GM21381 (cell line): ENCODE data around the gene PCDH1.
A peak's percentile ranks its signal among the peaks of the same experiment; 100 is the strongest.
"Not testable (repeated sequence)": the region's sequence is repeated elsewhere in the genome, so short reads cannot be mapped to it uniquely, and the experiment has no call there.

Source experiments
- ATAC-seq: cut with Tn5 transposase; IDR thresholded peaks from one replicate; pipeline ENCODE4 v1.9.1; 2021; ENCODE audit warnings: mild to moderate bottlenecking, moderate library complexity; ENCODE audit not compliant: unreplicated experiment

The PCDH1 gene

GRCh38 chr5:141902015-141902814 is 24.0 kb upstream of the PCDH1 start:
- no peak for ATAC-seq

DNA sequence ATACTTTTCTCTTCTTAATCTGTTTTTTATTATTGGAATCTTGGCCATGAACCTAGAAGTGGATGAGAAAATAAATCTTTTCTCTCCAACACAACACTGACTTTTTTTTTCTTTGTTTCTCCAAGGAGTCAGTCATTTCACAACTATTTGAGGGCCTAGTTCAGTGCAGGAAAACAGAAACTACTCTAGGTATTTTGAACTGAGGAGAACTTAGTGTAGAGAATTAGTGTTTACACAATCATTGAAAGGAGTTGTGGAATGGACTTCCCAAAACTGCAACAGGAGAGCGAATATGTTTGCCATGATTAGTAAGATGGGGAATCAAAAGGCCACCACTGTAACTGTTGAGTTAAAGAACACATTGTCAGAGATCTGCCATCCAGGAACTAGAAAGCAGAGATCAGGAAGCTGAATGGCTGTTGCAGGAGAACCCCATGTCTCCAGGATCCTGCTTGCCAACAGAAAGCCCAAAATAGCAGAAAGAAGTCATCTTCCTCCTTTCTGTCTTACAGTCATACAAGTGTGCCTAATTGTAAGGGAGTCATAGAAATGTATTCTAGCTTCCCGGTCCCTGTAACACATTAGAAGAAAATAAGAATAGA is 20.3 kb upstream of the PCDH1 start:
- ATAC-seq = no peak

DNA sequence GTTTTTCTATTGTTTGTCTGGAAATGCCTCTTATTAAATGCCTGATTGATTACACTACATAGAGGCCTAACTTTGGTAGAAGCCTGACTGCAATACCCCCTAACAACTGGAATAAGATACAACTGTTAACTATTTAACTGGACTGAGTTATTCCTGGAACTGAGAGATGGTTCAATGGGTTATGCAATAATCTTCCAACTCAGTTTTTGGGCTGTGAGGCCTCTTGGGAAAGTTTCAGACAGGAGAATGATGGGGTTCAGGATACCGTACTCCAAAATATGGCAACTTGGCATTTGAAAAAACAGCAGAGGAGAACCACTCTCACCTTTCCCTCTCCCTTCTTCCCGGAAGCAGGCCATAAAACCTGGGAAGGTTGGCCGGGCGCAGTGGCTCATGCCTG is 19.2 kb upstream of the PCDH1 start:
- ATAC-seq = no peak

GRCh38 chr5:141890429-141890828 is 12.2 kb upstream of the PCDH1 start:
- not testable (repeated sequence) for ATAC-seq

- ATAC-seq = no peak
These were observed 11.2 kb upstream of the PCDH1 start for GRCh38 chr5:141889282-141889871.

DNA sequence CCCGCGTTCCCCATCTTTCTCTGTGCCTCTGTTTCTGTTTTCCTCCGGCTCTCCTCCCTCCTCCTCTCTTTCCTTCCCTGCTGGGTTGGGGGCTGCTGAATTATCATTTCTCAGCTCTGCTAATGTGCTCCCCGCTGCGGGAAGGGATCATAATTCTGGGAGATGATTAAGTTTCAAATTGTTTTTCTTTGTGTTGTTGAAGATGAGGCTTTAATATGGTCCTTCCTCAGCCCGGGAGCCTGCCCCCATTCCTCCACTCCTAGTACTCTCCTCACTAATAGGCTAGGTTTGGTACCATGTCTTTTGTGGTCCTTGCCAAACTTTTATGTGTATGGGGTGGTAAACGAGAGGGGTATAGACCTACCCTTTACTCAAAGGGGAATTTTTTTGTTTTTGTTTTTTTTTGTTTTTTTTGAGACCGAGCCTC is 5.7 kb upstream of the PCDH1 start:
- ATAC-seq = no peak

- no peak for ATAC-seq
These were observed 5.1 kb upstream of the PCDH1 start for GRCh38 chr5:141883184-141883891.

DNA sequence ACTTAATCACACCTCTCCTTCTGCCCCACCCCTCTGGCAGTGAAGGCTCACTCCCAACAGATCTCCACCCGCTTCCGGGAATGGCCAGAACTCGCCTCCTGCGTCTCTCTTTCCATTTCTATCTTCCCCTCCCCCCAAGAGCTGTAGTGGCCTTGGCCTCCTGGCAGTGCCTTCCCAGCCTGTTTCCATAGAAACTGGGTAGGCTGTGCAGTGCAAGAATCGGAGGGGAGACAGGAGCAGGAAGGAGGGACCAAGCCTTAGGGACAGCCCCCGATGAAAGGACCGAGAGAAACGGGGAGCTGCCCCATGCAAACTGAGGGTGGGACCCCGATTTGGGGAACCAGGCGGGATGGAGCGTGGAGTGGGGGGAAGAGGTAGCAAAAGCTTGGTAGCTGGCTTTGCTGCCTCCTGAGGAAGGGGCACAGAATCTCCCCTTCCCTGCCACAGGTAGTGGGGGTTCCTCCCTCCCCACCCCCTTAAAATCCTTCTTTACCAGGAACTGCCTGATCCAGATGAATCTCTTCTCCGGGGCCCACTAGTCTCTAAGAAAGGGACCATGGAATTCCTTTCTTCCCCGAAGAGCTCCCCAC is 4.5 kb upstream of the PCDH1 start:
- ATAC-seq = no peak

GRCh38 chr5:141881886-141882285 is 3.7 kb upstream of the PCDH1 start:
- ATAC-seq = no peak

- no peak for ATAC-seq
These were observed 3.0 kb upstream of the PCDH1 start for GRCh38 chr5:141880961-141881801.

DNA sequence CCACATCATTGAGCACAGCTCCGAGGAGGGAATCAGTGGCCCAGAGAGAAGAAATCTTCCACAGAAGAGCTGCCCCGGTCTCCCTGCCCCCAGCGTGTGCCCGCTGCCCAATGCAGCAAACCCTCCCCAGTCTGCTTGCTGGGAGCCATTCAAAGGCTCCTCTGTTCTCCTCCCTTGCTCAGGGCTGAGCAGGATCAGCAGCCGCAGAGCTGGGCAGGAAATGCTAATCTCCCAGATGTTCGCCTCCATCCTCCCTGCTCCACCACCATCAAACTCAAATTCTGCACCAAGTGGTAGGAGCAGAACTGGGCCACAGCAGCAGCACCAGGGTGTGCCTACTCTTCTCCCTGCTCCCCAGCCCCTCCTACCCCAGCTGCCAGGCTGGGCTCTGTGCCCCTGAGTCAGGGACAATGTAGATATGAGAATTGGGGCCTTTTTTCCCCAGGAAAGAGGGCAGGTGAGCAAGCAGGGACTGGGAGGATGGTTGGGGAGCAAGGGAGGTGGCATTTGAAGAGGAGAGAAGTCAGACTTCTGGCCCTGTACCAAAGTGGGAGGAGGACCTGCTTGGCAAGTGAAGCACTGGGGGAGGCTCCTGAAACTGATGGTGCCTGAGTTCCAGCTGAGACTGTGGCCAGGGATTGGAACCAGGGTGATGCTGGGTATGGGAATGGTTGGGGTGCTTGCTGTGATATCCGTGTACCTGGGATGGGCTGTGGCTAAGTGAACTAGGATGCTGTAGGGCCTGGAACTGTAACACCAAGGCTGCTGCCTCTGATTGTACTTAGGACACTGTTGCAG is 1.9 kb upstream of the PCDH1 start:
- no peak for ATAC-seq

DNA sequence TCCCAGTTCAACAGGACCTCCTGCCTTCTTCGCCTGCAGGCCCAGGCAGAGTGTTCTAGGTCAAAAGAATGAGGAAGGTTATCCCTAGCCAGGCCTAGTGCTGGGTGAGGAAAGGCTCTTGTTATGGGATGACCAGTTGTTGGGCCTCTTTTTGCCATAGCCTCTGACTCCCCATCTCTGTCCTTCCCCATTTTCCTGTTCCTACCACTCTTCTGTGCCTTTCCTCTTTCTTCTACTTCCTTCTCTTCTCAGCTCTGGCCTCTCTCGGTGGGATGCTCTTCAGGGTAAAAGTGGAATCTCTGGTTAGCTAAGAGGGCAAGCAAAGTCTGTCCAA is 1.2 kb upstream of the PCDH1 start:
- ATAC-seq = no peak

DNA sequence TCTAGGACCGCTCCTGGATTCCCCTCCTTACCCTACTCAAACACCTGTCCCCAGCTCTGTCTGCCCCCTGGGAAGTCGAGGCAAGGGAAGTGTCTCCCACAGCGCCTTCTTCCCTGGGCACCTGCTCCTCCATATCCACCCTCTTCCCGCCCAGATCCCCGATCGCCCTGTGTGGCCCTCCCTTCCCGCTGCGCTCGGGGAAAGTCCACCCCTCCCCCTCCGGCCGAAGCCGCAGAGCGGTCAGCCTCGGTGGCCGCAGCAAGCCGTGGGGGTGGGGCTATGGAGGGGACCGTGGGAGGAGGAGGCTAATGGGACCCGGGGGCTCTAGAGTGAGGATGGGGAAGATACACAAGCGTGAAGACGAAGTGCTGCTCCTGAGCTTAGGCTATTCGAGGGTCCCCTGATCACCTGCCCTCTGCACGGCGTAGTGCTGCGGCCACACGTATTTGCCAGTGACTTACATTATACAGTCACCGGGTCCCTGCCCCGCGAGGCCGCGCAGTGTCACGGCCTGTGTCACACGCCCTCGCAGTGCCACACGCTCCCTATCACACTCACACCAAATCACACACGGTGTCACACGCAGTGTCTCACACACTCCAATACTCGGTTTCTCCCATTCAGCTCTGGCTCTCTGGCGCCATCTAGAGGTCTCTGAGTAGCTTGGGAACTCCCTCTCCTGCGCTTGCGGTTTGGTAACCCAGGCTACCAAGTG is 658 bp upstream of the PCDH1 start:
- ATAC-seq = peak; percentile 71

DNA sequence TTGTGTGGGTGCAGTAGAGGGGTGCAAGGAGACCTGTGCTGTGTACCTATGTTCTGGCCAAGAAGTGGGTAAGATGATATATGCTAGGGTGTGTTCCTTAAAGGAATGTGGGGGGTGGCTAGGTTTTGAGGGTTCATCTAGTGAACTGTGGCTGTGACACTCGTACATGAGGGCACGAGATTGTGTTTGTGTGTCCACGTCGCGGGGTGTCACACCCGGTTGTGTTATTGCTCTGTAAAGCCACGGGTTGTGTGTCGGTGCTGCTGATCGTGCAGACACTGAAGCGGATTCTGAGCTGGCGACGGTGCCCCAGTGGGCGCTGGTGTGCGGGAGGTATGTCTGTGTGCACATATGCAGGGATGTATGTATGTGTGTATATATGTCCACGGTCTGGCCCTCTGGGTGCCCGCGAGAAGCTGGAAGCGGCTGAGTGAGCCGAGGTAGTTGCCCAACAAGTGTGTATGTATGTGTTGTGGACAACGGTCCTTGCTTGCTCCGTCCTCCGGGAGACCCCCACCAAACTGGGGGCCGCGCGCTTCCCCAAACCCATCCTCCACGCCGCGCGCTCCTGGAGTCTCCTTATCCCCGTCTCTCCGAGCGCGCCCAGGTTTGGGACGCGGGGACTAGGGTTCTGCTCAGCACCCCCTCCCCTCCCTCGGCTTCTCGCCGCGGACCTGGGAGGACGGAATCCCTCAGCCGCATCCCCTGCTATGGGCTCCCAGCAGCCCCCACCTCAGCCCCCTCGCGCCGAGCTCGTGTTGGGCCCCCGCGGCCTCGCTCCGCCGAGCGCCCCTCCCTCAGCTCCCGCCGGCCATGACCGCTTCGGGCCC is 639 bp downstream of the PCDH1 start:
- ATAC-seq = no peak

DNA sequence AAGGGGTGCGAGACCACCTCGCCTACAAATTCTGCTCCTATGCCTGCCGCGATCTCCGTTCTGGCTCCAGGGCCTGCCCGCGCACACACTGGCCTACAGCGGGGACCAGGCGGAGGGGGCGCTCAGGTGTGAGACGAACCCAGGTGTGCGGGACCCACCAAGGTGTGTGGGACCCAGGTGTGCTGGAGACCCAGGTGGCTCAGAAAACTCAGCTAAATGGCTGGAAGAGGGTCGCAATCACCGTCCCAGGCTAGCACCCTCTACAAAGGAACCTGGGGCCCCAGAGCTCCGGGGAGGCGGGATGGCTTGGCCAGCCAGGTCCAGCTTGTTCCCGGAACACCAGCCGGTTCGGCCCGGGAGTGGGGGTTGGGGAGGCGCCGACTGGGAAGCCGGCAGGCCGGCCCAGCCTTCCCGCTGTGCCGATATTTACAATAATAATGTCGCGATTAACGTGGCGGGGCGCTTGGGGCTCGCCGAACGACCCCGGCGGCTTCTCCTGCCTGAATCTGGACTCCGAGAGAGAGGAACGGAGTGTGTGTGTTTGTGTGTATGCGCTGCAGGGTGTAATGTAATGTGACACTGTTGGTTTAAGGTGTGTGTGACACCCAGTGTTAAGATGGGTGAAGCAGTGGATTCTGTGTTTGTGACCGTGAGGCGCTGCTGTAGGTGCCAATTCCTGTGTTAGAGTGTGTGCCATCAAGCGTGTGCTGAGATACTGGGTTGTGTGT is 1.4 kb downstream of the PCDH1 start:
- no peak for ATAC-seq

DNA sequence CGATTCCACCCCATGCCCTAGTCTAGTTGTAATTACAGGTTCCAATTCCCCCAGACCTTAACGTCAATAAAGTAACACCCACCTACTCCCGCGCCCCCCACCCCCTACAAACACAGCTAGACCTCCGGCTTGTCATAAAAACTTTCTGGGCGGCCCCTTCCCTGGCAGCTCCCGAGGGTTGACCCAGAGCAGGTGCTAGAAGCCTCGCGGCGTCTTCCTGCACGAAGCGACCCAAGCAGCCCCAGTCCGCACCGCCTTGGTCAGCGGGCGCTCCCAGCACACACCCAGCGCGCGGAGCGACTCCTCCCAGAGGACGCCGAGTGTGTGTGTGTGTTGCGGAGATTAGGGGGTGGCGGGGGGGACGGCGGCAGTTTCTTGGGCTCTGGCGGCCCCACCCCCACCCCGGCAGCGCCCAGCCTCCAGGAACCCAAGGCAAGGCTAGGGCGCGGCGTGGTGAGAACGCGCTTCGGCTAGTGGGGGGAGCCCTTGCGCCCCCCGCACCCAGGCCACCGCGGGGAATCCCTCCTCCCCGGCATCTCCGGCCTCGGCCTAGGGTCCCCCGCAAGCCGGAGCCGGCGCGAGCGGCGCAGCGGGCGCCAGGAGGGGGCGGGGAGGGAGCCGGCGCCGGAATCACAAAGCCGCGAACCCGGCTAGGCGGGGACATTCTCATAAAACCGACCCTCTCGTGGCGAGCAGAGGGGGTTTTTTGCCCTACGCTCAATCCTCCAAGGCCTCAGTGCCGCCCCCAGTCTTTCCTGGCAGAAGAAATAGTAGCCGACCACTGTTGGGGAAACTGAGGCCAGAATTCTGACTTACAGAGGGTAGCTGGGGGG is 2.2 kb downstream of the PCDH1 start:
- ATAC-seq = no peak
